Measurements from ENCODE around the gene PRLHR. TPM values are rescaled to one million over a fixed set of nuclear protein-coding genes. Genes with fewer than 3 reads are reported as not detected.

PRLHR gene
- total RNA-seq, 1 experiment from 2014 or later = not detected

DNA sequence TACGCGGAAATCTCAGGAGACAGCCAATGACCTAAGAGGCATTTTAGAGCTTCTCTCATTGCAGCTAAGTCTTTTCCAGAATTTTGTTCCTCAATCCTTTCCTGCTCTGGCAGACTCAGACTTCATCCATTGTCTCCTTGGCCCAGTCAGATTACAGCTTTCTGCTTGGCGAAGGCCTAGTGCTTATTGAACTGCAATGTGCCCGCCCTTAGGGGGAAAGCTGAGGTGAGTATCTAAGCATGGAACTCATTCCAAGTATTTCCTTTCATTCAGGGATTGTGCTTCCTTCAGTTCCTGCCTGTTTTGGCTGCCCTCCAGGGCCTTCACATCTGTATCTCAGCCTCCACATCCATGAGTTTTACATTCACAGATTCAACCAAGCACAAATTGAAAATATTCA is 37.5 kb downstream of the PRLHR start:
- Histone ChIP-seq H3K27me3 (replicated peaks; ENCODE audit: insufficient read depth, low read depth, low read length, poor library complexity) (peaks cover 46% of the 10 kb centered on the region), H3K27ac (ENCODE audit: low read depth, low read length, poor library complexity, severe bottlenecking) (no peak overlapping the region), H3K4me3 (ENCODE audit: low read depth, low read length, poor library complexity, severe bottlenecking) (no peak overlapping the region), H3K4me1 (ENCODE audit: insufficient read depth, low read length, poor library complexity, severe bottlenecking) (no peaks in the 10 kb centered on the region), H3K36me3 (ENCODE audit: insufficient read depth, low read length, poor library complexity, severe bottlenecking) (no peaks in the 10 kb centered on the region), H3K9me3 (ENCODE audit: low read depth, low read length, poor library complexity, severe bottlenecking) (no peaks in the 10 kb centered on the region)
- ChIA-PET POLR2A (ENCODE audit: low non-redundant PET) (no interaction called here), CTCF (interaction anchor here (0.6 kb wide), 2 partner anchors 10 to 240 kb away, joined by 9 read pairs; no protein-coding TSS in a partner anchor)
- TF ChIP-seq, protein P1, sequence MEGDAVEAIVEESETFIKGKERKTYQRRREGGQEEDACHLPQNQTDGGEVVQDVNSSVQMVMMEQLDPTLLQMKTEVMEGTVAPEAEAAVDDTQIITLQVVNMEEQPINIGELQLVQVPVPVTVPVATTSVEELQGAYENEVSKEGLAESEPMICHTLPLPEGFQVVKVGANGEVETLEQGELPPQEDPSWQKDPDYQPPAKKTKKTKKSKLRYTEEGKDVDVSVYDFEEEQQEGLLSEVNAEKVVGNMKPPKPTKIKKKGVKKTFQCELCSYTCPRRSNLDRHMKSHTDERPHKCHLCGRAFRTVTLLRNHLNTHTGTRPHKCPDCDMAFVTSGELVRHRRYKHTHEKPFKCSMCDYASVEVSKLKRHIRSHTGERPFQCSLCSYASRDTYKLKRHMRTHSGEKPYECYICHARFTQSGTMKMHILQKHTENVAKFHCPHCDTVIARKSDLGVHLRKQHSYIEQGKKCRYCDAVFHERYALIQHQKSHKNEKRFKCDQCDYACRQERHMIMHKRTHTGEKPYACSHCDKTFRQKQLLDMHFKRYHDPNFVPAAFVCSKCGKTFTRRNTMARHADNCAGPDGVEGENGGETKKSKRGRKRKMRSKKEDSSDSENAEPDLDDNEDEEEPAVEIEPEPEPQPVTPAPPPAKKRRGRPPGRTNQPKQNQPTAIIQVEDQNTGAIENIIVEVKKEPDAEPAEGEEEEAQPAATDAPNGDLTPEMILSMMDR (conservative IDR thresholded peaks at IDR 0.05; ENCODE audit: low read depth, low read length) = no peak
- TF ChIP-seq EZH2 (IDR thresholded peaks at IDR 0.05; ENCODE audit: borderline replicate concordance, low read depth, low read length, poor library complexity, severe bottlenecking) = no peak
- no TSS peak for BruUV-seq (replicated peaks)
- intact Hi-C loops (cut with micrococcal nuclease; ENCODE audit: unreplicated experiment) = no loop called here
- DNase-seq (ENCODE audit: low spot score) = no peak

DNA sequence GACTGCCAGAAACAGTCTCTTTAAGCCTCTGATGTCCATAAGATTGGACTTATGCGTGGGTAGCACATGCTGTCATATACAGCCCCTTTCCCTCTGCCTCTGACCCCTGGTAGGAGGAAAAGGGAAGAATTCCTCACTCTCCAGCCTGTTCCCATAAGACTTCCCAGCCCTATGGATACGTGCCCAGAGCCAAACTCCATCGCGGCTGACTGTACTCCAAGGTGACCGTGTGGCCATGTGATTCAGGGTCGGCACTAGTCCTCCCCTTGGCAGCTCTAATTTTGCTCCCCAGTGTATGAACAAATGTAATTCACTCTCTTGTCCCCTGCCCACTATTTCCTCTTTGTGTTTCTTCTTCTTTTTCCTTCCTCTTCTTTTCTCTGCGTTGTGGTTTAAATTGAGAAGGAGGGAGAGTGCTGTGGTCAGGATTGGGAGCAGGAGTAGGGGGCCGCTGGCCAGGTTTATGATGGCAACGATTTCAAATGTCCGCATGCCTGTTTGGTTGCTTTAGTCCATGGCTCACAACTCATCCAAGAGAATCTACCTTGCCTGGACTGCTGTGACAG is 43.8 kb downstream of the PRLHR start:
- TF ChIP-seq, protein P1 (conservative IDR thresholded peaks at IDR 0.05; ENCODE audit: low read depth, low read length) = no peak
- TF ChIP-seq EZH2 (IDR thresholded peaks at IDR 0.05; ENCODE audit: borderline replicate concordance, low read depth, low read length, poor library complexity, severe bottlenecking) = no peak
- no peak overlapping the region for H3K27ac ChIP-seq (ENCODE audit: low read depth, low read length, poor library complexity, severe bottlenecking)
- no peaks in the 10 kb centered on the region for H3K4me1 ChIP-seq (ENCODE audit: insufficient read depth, low read length, poor library complexity, severe bottlenecking)
- no peak overlapping the region for H3K4me3 ChIP-seq (ENCODE audit: low read depth, low read length, poor library complexity, severe bottlenecking)
- H3K27me3 ChIP-seq (replicated peaks; ENCODE audit: insufficient read depth, low read depth, low read length, poor library complexity) = peaks cover 45% of the 10 kb centered on the region
- no peaks in the 10 kb centered on the region for H3K9me3 ChIP-seq (ENCODE audit: low read depth, low read length, poor library complexity, severe bottlenecking)
- intact Hi-C loops (cut with micrococcal nuclease; ENCODE audit: unreplicated experiment) = no loop called here
- ChIA-PET CTCF (no interaction called here), POLR2A (ENCODE audit: low non-redundant PET) (interaction anchor here (0.7 kb wide), 1 partner anchor 1112 kb away, joined by 5 read pairs; no protein-coding TSS in a partner anchor)
- H3K36me3 ChIP-seq (ENCODE audit: insufficient read depth, low read length, poor library complexity, severe bottlenecking) = no peaks in the 10 kb centered on the region
- no TSS peak for BruUV-seq (replicated peaks)
- no peak for DNase-seq (ENCODE audit: low spot score)

DNA sequence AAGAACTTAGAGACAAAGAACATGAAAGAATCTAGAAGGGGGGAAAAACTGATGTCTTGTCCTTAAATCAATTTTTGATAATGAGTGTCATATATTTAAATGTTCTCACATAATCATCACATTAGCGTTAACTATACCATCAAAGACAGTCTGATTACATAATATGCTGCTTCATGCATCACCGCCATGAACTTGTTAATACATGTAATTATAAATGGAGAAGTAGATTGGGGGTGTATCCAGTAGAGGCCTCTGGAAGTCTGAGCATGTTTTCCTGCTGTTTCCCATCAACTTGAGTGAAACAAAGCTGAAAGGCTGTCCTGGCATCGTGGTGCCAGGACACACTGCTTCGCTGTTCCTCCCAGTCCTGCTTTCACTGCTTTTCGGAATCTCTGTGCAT is 48.2 kb downstream of the PRLHR start:
- Histone ChIP-seq H3K27me3 (replicated peaks; ENCODE audit: insufficient read depth, low read depth, low read length, poor library complexity) (peaks cover 7% of the 10 kb centered on the region), H3K27ac (ENCODE audit: low read depth, low read length, poor library complexity, severe bottlenecking) (no peak overlapping the region), H3K9me3 (ENCODE audit: low read depth, low read length, poor library complexity, severe bottlenecking) (no peaks in the 10 kb centered on the region), H3K4me1 (ENCODE audit: insufficient read depth, low read length, poor library complexity, severe bottlenecking) (no peaks in the 10 kb centered on the region), H3K4me3 (ENCODE audit: low read depth, low read length, poor library complexity, severe bottlenecking) (no peak overlapping the region), H3K36me3 (ENCODE audit: insufficient read depth, low read length, poor library complexity, severe bottlenecking) (no peaks in the 10 kb centered on the region)
- intact Hi-C loops (cut with micrococcal nuclease; ENCODE audit: unreplicated experiment) = loop anchor here (10.0 kb wide), 1 partner anchor 1052 kb away; no protein-coding TSS in a partner anchor
- TF ChIP-seq EZH2 (IDR thresholded peaks at IDR 0.05; ENCODE audit: borderline replicate concordance, low read depth, low read length, poor library complexity, severe bottlenecking) = no peak
- TF ChIP-seq, protein P1 (conservative IDR thresholded peaks at IDR 0.05; ENCODE audit: low read depth, low read length) = no peak
- ChIA-PET CTCF (no interaction called here), POLR2A (ENCODE audit: low non-redundant PET) (no interaction called here)
- no peak for DNase-seq (ENCODE audit: low spot score)
- BruUV-seq (replicated peaks) = no TSS peak

All from A673 (cell line).